GM12892 (cell line): Measurements from ENCODE around the gene SIPA1L3.

Source experiments
- POLR2A ChIP-seq: IDR thresholded peaks from 2 replicates; pipeline ENCODE4 v1.6.1; 2011; ENCODE audit warnings: low read depth, low read length, control low read depth
- POLR2AphosphoS5 ChIP-seq: IDR thresholded peaks from 2 replicates; pipeline ENCODE4 v1.6.1; 2011; ENCODE audit warnings: low read depth, low read length, control low read depth

GRCh38 chr19:37951816-37952210 lies 44.8 kb downstream of the SIPA1L3 start:
- TF ChIP-seq POLR2A = no peak
- TF ChIP-seq POLR2AphosphoS5 = no peak
